ENCODE results near the gene RASGRF1.

RASGRF1 gene

GRCh38 chr15:79042213-79042928, 48.2 kb downstream of the RASGRF1 start:
- CTCF ChIA-PET = no interaction called here

More at GRCh38 chr15:79042213-79042928, 48.2 kb downstream of the RASGRF1 start:
- Histone ChIP-seq H3K4me3 (ENCODE audit: low read depth, low read length) (no peak overlapping the region), H3K4me1 (ENCODE audit: control insufficient read depth, insufficient read depth, low read length) (no peaks in the 10 kb centered on the region), H3K9me3 (ENCODE audit: control insufficient read depth, insufficient read depth, low read depth, low read length) (no peaks in the 10 kb centered on the region), H3K27ac (ENCODE audit: extremely low read depth, low read depth, low read length) (no peak overlapping the region), H3K36me3 (ENCODE audit: control insufficient read depth in 2 of 2, insufficient read depth in 1 of 2, low read length in 2 of 2) (no peaks in the 10 kb centered on the region)
- POLR2A ChIA-PET = no interaction called here
- no peak for TF ChIP-seq OVOL3 (tag by site-specific recombination; IDR thresholded peaks at IDR 0.05)
- no peak for TF ChIP-seq REPIN1 (tag by site-specific recombination; IDR thresholded peaks at IDR 0.05; ENCODE audit: low read depth)
- no peak for TF ChIP-seq ZBTB48 (tag by site-specific recombination; IDR thresholded peaks at IDR 0.05)
- no peak for TF ChIP-seq INSM2 (tag by site-specific recombination; IDR thresholded peaks at IDR 0.05)
- TF ChIP-seq PRDM6 (tag by site-specific recombination; IDR thresholded peaks at IDR 0.05) = no peak
- TF ChIP-seq ZNF157 (tag by site-specific recombination; IDR thresholded peaks at IDR 0.05) = no peak
- no peak for TF ChIP-seq ZNF266 (tag by site-specific recombination; IDR thresholded peaks at IDR 0.05; ENCODE audit: low read depth)
- TF ChIP-seq ZNF121 (tag by site-specific recombination; IDR thresholded peaks at IDR 0.05) = no peak
- TF ChIP-seq ZNF571 (tag by site-specific recombination; IDR thresholded peaks at IDR 0.05) = no peak
- no peak for TF ChIP-seq ZNF350 (tag by site-specific recombination; IDR thresholded peaks at IDR 0.05)
- TF ChIP-seq ZNF704 (tag by site-specific recombination; IDR thresholded peaks at IDR 0.05) = no peak
- no peak for TF ChIP-seq TSHZ1 (tag by site-specific recombination; IDR thresholded peaks at IDR 0.05; ENCODE audit: borderline replicate concordance)
- no peak for TF ChIP-seq YY2 (tag by site-specific recombination; IDR thresholded peaks at IDR 0.05)
- TF ChIP-seq ZNF488 (tag by site-specific recombination; IDR thresholded peaks at IDR 0.05) = no peak

Data from HEK293 (cell line).